Measurements from ENCODE around the gene ZNF566. TPM values are rescaled to one million over a fixed set of nuclear protein-coding genes. Genes with fewer than 3 reads are reported as not detected.

Gene ZNF566
- total RNA-seq, 1 donor from 2014 or later = 29.5 TPM

DNA sequence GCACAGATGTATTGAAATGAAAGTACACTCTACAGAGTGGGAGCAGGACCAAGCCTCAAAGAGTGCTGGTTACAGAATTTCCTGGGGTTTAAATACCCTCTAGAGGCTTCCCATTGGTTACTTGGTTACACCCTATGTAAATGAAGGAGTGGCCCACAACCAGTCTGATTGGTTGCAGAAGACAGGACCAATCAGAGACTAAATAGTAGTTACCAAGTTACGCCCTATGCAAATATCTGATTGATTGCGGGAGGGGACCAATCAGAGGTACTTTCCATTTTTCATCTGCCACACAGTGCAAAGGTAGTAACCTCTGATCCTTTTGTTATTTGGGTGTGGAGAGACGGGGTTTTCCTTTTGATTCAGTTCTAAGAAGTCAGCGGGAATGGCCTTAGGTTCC, 65.4 kb downstream of the ZNF566 start:
- Mint-ChIP-seq H3K9me3 (peaks cover 57% of the 10 kb centered on the region), H3K4me1 (no peaks in the 10 kb centered on the region), H3K36me3 (no peaks in the 10 kb centered on the region), H3K27me3 (ENCODE audit: insufficient read depth, low read depth) (no peaks in the 10 kb centered on the region), H3K27ac (no peak overlapping the region), H3K4me3 (no peak overlapping the region)
- no peak overlapping the region for H3K4me3 ChIP-seq
- H3F3A ChIP-seq (ENCODE audit: low read depth) = no peaks in the 10 kb centered on the region
- no peaks in the 10 kb centered on the region for H4K20me1 ChIP-seq (ENCODE audit: low read depth)
- H3K4me1 ChIP-seq = no peaks in the 10 kb centered on the region
- H3K4me2 ChIP-seq = no peak overlapping the region
- H3K79me2 ChIP-seq (ENCODE audit: low read depth) = no peaks in the 10 kb centered on the region
- H3K9ac ChIP-seq = no peak overlapping the region
- no peaks in the 10 kb centered on the region for H3K36me3 ChIP-seq
- peaks cover 32% of the 10 kb centered on the region for H3K27me3 ChIP-seq
- DNase-seq (ENCODE audit: low spot score) = no peak
- no peaks in the 10 kb centered on the region for H3K9me3 ChIP-seq (ENCODE audit: low read depth)
- H2AFZ ChIP-seq (replicated peaks) = no peak overlapping the region
- no peak overlapping the region for H3K27ac ChIP-seq
- TF ChIP-seq EZH2 (IDR thresholded peaks at IDR 0.05) (no peak), CTCF (IDR thresholded peaks at IDR 0.05) (no peak), EZH2phosphoT487 (IDR thresholded peaks at IDR 0.05) (no peak)

DNA sequence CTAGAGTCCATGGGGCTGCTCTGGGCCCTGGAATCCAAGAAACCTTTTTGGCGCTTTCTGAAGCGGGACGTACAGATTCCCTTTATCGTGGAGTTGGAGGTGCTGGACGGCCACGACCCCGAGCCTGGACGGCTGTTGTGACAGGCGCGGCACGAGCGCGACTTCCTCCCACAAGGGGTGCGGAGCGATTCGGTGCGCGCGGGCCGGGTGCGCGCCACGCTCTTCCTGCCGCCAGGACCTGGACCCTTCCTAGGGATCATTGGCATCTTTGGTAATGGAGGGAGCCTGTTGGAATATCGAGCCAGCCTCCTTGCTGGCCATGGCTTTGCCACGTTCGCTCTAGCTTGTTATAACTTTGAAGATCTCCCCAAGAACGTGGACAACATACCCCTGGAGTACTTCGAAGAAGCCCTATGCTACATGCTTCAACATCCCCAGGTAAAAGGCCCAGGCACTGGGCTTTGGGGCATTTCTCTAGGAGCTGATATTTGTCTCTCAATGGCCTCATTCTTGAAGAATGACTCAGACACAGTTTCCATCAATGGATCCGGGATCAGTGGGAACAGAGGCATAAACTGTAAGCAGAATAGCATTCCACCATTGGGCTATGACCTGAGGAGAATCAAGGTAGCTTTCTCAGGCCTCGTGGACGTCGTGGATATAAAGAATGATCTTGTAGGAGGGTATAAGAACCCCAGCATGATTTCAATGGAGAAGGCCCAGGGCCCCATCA, 67.4 kb downstream of the ZNF566 start:
- Histone ChIP-seq H3K4me3 (no peak overlapping the region), H3K4me2 (no peak overlapping the region), H3K79me2 (ENCODE audit: low read depth) (peaks cover 13% of the 10 kb centered on the region), H3K27ac (no peak overlapping the region), H3K9ac (no peak overlapping the region), H4K20me1 (ENCODE audit: low read depth) (no peaks in the 10 kb centered on the region), H3F3A (ENCODE audit: low read depth) (no peaks in the 10 kb centered on the region), H3K4me1 (peaks cover 7% of the 10 kb centered on the region), H2AFZ (replicated peaks) (no peak overlapping the region), H3K27me3 (peaks cover 34% of the 10 kb centered on the region), H3K36me3 (no peaks in the 10 kb centered on the region), H3K9me3 (ENCODE audit: low read depth) (no peaks in the 10 kb centered on the region)
- TF ChIP-seq EZH2phosphoT487 (IDR thresholded peaks at IDR 0.05) = no peak
- TF ChIP-seq EZH2 (IDR thresholded peaks at IDR 0.05) = peak; percentile 39
- H3K4me1 Mint-ChIP-seq = peaks cover 5% of the 10 kb centered on the region
- H3K27me3 Mint-ChIP-seq (ENCODE audit: insufficient read depth, low read depth) = peaks cover 5% of the 10 kb centered on the region
- DNase-seq (ENCODE audit: low spot score) = no peak
- no peak overlapping the region for H3K4me3 Mint-ChIP-seq
- peaks cover 13% of the 10 kb centered on the region for H3K36me3 Mint-ChIP-seq
- H3K27ac Mint-ChIP-seq = no peak overlapping the region
- H3K9me3 Mint-ChIP-seq = peaks cover 59% of the 10 kb centered on the region

GRCh38 chr19:36420961-36421748, 68.2 kb downstream of the ZNF566 start:
- Mint-ChIP-seq H3K4me3 (no peak overlapping the region), H3K9me3 (peaks cover 57% of the 10 kb centered on the region), H3K36me3 (peaks cover 15% of the 10 kb centered on the region), H3K27me3 (ENCODE audit: insufficient read depth, low read depth) (peaks cover 5% of the 10 kb centered on the region), H3K27ac (no peak overlapping the region), H3K4me1 (peaks cover 5% of the 10 kb centered on the region)
- peaks cover 34% of the 10 kb centered on the region for H3K27me3 ChIP-seq
- no peak overlapping the region for H3K27ac ChIP-seq
- peaks cover under 1% of the 10 kb centered on the region for H3K36me3 ChIP-seq
- H3K4me2 ChIP-seq = no peak overlapping the region
- DNase-seq (ENCODE audit: low spot score) = peak; percentile 15
- TF ChIP-seq CTCF (IDR thresholded peaks at IDR 0.05) (no peak), EZH2 (IDR thresholded peaks at IDR 0.05) (no peak), EZH2phosphoT487 (IDR thresholded peaks at IDR 0.05) (no peak)
- H4K20me1 ChIP-seq (ENCODE audit: low read depth) = no peaks in the 10 kb centered on the region
- no peak overlapping the region for H2AFZ ChIP-seq (replicated peaks)
- no peak overlapping the region for H3K4me3 ChIP-seq
- H3K9me3 ChIP-seq (ENCODE audit: low read depth) = no peaks in the 10 kb centered on the region
- peaks cover 7% of the 10 kb centered on the region for H3K4me1 ChIP-seq
- peaks cover 21% of the 10 kb centered on the region for H3K79me2 ChIP-seq (ENCODE audit: low read depth)
- H3F3A ChIP-seq (ENCODE audit: low read depth) = no peaks in the 10 kb centered on the region
- no peak overlapping the region for H3K9ac ChIP-seq

Measured in neural progenitor cell (in vitro differentiated cells).